Skeletal muscle satellite cell (primary cell): ENCODE measurements around the gene PRDM11.

ENCODE experiments used
- H3K27me3 ChIP-seq: 2 replicates; pipeline ENCODE4 v1.7.0; 2013; ENCODE audit warnings: low read length; ENCODE audit not compliant: control insufficient read depth, insufficient read depth
- H3K36me3 ChIP-seq: 2 replicates; pipeline ENCODE4 v1.7.0; 2013; ENCODE audit warnings: mild to moderate bottlenecking, control low read depth, low read length; ENCODE audit not compliant: insufficient read depth
- H3K4me1 ChIP-seq: 2 replicates; pipeline ENCODE4 v1.7.0; 2013; ENCODE audit warnings: low read length; ENCODE audit not compliant: control insufficient read depth, insufficient read depth
- H3K4me2 ChIP-seq: 2 replicates; pipeline ENCODE4 v1.7.0; 2013; ENCODE audit warnings: mild to moderate bottlenecking, low read length
- H3K4me3 ChIP-seq: 2 replicates; pipeline ENCODE4 v1.7.0; 2013; ENCODE audit warnings: low read length
- H3K9ac ChIP-seq: 2 replicates; pipeline ENCODE4 v1.7.0; 2013; ENCODE audit warnings: mild to moderate bottlenecking, low read depth, low read length, moderate library complexity
- H3K9me3 ChIP-seq: replicated peaks from 2 replicates; pipeline ENCODE4 v1.7.0; 2013; ENCODE audit warnings: mild to moderate bottlenecking, control low read depth, low read length

PRDM11 gene

DNA sequence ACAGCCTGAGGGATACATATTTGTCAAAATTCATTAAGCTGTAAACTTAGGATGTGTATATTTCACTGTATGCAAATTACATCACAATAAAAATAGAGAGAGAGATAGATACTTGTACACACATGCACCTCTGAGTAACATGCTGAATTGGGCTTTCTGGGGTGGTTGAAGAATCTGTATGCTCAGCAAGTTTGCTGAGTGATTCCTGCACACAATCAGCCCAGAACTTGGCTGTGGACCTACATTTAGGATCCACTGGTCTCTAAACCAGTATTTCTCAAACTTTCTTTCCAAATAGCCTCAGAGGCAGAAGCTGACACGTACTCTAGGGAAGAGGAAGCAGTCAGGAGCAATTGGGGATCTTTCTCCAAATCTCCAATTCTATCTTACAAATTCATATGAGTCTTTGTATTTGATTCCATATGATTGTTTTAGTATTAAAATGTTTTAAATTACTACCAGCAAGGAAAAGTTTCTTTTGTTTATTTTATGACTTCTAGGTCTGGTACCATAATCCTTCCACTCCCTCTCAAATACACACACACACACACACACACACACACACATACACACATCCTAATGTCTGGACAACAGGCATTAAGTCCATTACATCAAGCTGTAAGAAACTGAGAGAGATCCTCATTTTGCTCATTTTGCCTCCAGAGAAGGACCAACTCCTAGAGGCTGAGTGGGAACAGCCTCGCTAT, 119.7 kb downstream of the PRDM11 start:
- H3K36me3 ChIP-seq, result no peaks in the 10 kb centered on the region
- no peak overlapping the region for H3K4me2 ChIP-seq
- H3K27me3 ChIP-seq, result peaks cover 13% of the 10 kb centered on the region
- H3K4me3 ChIP-seq, result no peak overlapping the region
- no peak overlapping the region for H3K9ac ChIP-seq
- peaks cover 3% of the 10 kb centered on the region for H3K9me3 ChIP-seq
- H3K4me1 ChIP-seq, result peaks cover 34% of the 10 kb centered on the region

DNA sequence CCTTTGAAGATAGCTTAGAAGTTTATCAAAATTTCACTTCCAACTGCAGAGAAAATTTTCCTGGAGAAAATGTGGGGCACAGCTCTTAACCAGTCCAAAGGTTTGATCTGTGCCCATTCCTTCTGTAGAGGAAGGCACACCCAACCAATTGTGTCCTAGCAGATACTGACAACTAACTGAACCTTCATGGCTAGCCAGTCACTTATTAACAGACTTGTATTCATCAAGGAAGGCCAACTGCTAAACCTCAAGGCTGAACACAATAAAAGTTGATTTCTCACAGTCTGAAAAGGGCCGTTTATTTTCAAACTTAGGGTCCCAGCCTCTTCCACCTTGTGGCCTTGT, 120.2 kb downstream of the PRDM11 start:
- H3K4me2 ChIP-seq, result no peak overlapping the region
- no peak overlapping the region for H3K9ac ChIP-seq
- H3K9me3 ChIP-seq, result peaks cover 3% of the 10 kb centered on the region
- H3K4me1 ChIP-seq, result peaks cover 34% of the 10 kb centered on the region
- H3K36me3 ChIP-seq, result no peaks in the 10 kb centered on the region
- H3K27me3 ChIP-seq, result peaks cover 13% of the 10 kb centered on the region
- no peak overlapping the region for H3K4me3 ChIP-seq

DNA sequence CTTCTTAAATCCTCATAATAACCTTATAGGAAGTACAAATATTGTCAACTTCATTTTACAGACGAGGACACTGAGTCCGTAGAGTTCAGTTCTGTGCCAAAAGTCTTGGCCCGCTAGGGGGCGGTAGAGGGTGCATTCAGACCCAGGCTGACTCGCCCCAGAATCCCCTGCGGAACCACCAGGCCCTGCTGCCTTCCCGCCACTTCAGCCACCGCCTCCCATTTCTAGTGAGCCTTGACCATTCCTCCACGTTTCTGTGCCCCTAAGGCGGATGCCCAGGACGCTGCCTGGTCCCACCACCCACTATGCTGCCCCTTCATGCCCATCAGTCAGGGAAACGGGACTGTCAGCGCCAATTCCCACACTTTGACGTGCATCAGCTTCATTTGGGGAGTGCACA, 120.6 kb downstream of the PRDM11 start:
- H3K4me3 ChIP-seq, result no peak overlapping the region
- H3K9ac ChIP-seq, result no peak overlapping the region
- peaks cover 3% of the 10 kb centered on the region for H3K9me3 ChIP-seq
- H3K4me2 ChIP-seq, result no peak overlapping the region
- H3K36me3 ChIP-seq, result no peaks in the 10 kb centered on the region
- H3K27me3 ChIP-seq, result peaks cover 13% of the 10 kb centered on the region
- H3K4me1 ChIP-seq, result peaks cover 34% of the 10 kb centered on the region

DNA sequence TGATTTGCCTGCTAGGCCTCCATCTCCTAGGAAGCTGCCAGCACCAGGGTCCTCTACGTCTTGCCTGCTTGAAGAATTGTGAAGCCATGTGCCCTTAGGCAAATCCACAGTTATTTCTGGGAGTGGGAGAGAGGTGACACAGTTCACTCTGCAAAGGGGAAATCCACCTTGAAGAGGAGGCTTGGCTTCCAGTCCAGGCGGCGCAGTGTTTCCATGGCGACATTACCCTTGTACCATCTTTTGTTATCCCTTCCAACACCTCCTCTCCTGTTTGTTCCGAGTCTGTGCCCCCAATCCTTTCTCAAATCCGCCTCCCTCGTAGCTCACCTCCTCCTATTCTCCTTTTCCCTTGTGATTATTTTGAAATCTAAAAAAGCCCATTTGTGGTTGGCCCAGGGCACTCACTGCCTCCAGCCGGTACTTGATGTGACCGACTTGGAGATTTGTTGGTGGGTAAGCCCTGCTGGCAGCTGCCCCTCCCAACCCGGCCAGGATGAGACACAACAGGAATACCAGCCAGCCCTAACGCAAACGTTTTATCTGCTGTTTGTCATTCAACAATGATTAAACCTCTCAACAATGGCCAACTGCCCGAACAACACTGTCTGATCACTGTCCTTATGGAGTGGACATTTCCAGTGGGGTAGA, 121.3 kb downstream of the PRDM11 start:
- Histone ChIP-seq H3K9me3 (peaks cover 3% of the 10 kb centered on the region), H3K4me1 (peaks cover 33% of the 10 kb centered on the region), H3K27me3 (peaks cover 19% of the 10 kb centered on the region), H3K36me3 (no peaks in the 10 kb centered on the region), H3K9ac (no peak overlapping the region), H3K4me2 (no peak overlapping the region), H3K4me3 (no peak overlapping the region)

DNA sequence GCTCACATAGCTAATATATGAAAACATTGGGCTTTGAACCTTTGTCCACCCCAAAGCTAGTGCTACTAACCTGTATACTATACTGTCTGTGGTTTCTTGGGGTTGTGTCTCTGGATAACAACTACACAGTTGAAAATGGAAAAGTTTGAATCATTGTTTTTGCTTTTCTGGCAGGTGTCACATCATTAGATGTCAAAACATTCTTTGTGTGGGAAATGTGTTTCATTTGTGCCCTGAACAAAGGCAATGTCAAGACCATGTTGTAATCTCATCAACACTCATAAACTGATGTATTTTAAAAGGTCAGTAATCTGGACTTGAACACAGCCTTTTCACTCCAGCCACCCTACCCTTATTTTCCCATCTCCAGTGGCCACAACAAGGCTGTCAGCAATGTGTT, 123.2 kb downstream of the PRDM11 start:
- Histone ChIP-seq H3K4me3 (no peak overlapping the region), H3K27me3 (peaks cover 31% of the 10 kb centered on the region), H3K36me3 (no peaks in the 10 kb centered on the region), H3K4me2 (no peak overlapping the region), H3K4me1 (peaks cover 17% of the 10 kb centered on the region), H3K9me3 (no peaks in the 10 kb centered on the region), H3K9ac (no peak overlapping the region)

DNA sequence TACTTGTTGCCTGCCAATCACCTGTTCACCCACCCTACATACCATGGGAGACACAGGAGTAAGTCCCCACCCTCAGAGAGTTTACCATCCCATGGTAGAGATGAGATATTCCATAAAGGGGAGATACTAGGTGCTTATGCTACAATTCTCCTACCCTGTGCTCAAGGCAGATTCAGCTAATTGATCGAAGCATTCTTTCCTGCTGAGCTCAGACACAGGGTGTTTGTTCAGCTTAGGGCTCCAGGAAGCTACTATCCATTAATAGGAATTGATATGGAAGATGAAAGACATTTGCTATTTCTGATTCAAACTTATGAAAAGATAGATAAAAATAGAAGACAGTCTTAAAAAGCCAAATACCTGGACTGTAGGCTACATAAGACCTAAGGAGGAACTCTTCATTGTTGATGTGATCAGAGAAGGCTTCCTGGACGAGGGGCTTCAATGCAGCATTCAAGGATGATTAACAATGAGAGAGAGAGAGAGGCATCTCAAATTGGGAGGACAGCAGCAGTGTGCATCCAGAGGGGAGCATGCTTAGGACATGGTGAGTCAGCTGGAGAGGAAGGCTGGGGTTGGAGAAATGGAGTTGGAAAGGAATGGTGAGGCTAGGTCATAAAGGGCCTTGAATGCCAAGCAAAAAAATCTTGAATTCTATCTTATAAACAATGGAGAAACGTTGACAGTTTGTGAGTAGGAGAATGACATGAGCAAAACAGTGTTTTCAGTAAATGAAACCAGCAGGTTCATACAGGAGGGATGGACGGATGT, 124.7 kb downstream of the PRDM11 start:
- no peaks in the 10 kb centered on the region for H3K9me3 ChIP-seq
- no peaks in the 10 kb centered on the region for H3K36me3 ChIP-seq
- H3K27me3 ChIP-seq, result peaks cover 36% of the 10 kb centered on the region
- H3K9ac ChIP-seq, result no peak overlapping the region
- H3K4me2 ChIP-seq, result no peak overlapping the region
- peaks cover 8% of the 10 kb centered on the region for H3K4me1 ChIP-seq
- H3K4me3 ChIP-seq, result no peak overlapping the region

DNA sequence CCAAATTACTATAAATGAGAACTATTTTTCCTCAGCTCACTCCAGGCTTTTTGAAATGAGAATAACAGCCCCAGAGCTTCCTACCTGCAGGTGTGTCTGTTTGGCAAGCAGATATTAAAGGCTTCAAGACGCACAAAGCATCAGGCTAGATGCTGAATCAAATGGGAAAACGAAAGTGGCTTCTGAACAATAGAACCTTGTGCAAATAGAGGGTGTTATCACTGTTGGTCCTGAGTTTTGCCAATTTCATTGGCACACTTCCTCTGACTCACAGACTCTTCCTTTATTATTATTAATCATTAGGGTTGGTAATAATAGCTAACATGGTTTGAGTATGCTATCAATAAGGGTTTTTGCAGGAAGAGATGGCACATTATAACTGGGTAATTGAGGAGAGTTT, 126.3 kb downstream of the PRDM11 start:
- Histone ChIP-seq H3K9ac (no peak overlapping the region), H3K4me2 (no peak overlapping the region), H3K4me3 (no peak overlapping the region), H3K27me3 (peaks cover 45% of the 10 kb centered on the region), H3K4me1 (peaks cover 5% of the 10 kb centered on the region), H3K36me3 (no peaks in the 10 kb centered on the region), H3K9me3 (no peaks in the 10 kb centered on the region)

DNA sequence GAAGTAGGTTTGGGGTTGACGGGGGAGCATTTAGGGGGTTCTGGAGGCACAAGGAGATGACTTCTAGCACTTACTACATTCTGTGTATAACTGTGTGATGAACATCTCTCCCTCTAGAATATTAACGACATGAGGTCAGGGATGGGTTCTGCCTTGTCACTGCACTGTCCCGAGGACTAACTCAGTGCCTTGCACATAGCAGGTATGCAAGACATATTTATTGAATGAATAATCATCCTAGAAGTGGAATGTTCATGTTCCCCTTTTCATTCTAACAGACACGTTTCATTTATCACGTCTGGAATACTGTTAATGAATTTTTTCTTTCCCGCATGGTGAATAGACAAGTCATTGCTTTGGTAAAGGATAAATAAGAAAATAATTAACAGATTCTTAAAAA, 127.1 kb downstream of the PRDM11 start:
- peaks cover 5% of the 10 kb centered on the region for H3K4me1 ChIP-seq
- H3K9me3 ChIP-seq, result no peaks in the 10 kb centered on the region
- no peak overlapping the region for H3K9ac ChIP-seq
- H3K27me3 ChIP-seq, result peaks cover 51% of the 10 kb centered on the region
- no peak overlapping the region for H3K4me2 ChIP-seq
- H3K4me3 ChIP-seq, result no peak overlapping the region
- no peaks in the 10 kb centered on the region for H3K36me3 ChIP-seq

DNA sequence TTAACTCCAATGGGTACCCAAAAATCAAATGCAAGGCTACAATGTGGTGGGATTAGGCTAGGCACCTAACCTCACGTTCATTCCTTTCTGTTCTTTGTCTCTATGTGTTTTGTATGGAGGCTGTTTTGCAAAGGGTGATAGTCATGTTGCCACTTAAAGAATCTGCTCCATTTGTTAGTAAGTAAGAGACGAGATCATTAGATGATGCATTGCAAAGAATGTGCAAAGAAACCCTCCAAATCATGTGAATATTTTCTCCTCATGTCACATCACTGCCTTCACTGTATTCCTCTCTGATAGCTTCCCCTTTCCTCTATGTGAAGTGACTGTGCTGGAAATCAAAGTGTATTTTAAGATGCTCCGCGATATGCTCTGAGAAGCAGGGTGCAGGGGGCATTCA, 127.8 kb downstream of the PRDM11 start:
- Histone ChIP-seq H3K9me3 (no peaks in the 10 kb centered on the region), H3K4me1 (peaks cover 5% of the 10 kb centered on the region), H3K27me3 (peaks cover 52% of the 10 kb centered on the region), H3K9ac (no peak overlapping the region), H3K36me3 (no peaks in the 10 kb centered on the region), H3K4me3 (no peak overlapping the region), H3K4me2 (no peak overlapping the region)

DNA sequence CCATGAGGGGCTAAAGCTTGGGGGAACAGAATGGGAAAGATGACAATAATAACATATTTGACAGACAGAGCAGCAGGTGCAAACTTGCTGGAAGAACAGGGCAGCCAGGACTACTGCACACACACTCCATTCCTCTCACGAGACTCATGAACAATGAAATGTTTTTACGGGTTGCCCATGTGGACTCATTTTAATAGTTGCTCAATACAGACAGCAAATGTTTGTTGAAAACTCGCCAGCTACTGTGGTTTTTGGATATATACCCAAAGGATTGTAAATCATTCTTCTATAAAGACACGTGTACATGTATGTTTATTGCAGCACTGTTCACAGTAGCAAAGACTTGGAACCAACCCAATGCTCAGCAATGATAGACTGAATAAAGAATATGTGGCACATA, 129.4 kb downstream of the PRDM11 start:
- Histone ChIP-seq H3K27me3 (peaks cover 53% of the 10 kb centered on the region), H3K9me3 (no peaks in the 10 kb centered on the region), H3K9ac (no peak overlapping the region), H3K4me3 (no peak overlapping the region), H3K4me2 (no peak overlapping the region), H3K4me1 (peaks cover 5% of the 10 kb centered on the region), H3K36me3 (no peaks in the 10 kb centered on the region)

DNA sequence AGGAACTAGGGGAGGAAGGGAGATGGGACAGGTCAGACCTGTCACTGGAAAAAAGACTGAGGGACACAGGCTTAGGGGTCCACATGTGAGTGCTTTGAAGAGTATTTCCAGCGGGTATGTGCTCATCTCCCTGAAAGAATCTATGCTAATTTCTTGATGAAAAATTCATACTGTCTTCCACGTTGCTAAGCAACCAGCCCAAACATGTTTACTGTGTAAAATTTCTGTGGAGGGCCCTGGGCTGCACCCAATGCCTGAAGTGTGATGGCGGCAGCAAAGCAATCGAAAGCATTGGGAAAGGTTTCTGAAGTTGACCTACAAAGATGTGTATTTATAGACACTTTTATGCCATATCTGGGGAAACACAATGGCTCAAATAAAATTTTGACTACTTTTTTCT, 132.3 kb downstream of the PRDM11 start:
- Histone ChIP-seq H3K27me3 (peaks cover 63% of the 10 kb centered on the region), H3K4me2 (no peak overlapping the region), H3K36me3 (no peaks in the 10 kb centered on the region), H3K9ac (no peak overlapping the region), H3K4me3 (no peak overlapping the region), H3K9me3 (no peaks in the 10 kb centered on the region), H3K4me1 (peaks cover 5% of the 10 kb centered on the region)
